Urinary bladder (tissue), 4 donors: Measurements from ENCODE around the gene CDH15. TPM values are rescaled to one million over a fixed set of nuclear protein-coding genes. Genes with fewer than 3 reads are reported as not detected.
"Not testable (repeated sequence)": the region's sequence is repeated elsewhere in the genome, so short reads cannot be mapped to it uniquely, and the experiment has no call there.

Source experiments
- DNase-seq: peaks from one replicate; pipeline ENCODE4 v3.0.0-alpha.2; 2015; ENCODE audit errors: extremely low spot score
- H3K27ac ChIP-seq: one replicate; pipeline ENCODE4 v1.5.1; 2013; ENCODE audit warnings: low read depth, mild to moderate bottlenecking, moderate library complexity
- H3K36me3 ChIP-seq: one replicate; pipeline ENCODE4 v1.6.1; 2013; ENCODE audit warnings: mild to moderate bottlenecking, moderate library complexity; ENCODE audit not compliant: insufficient read depth
- H3K4me1 ChIP-seq: one replicate; pipeline ENCODE4 v1.6.1; 2013; ENCODE audit warnings: mild to moderate bottlenecking, moderate library complexity; ENCODE audit not compliant: insufficient read depth
- H3K4me3 ChIP-seq: one replicate; pipeline ENCODE4 v1.5.1; 2013; ENCODE audit warnings: low read depth, low read length
- WGBS: extraction: QIAGEN DNeasy Blood & Tissue Kit; methylation state at CpG from one replicate; pipeline ENCODE4 v1.1.7; 2013; 5-methylcytosine and 5-hydroxymethylcytosine counted together
- polyA plus RNA-seq: library from polyadenylated mRNA; stranded (reverse); fragments of 200-250 nt; gene quantifications from one replicate; pipeline ENCODE4 v1.2.3, GENCODE V29; 2013
- total RNA-seq: library from RNA; depleted of rRNA; stranded (reverse); fragments of >200 nt; gene quantifications from one replicate; pipeline ENCODE4 v1.2.3, GENCODE V29; 2014
- donor health status: healthy with polysubstance abuse.
- donor health status: healthy.

The CDH15 gene
- total and polyA plus RNA-seq, 2 donors, result 0.05 to 3.7 TPM

DNA sequence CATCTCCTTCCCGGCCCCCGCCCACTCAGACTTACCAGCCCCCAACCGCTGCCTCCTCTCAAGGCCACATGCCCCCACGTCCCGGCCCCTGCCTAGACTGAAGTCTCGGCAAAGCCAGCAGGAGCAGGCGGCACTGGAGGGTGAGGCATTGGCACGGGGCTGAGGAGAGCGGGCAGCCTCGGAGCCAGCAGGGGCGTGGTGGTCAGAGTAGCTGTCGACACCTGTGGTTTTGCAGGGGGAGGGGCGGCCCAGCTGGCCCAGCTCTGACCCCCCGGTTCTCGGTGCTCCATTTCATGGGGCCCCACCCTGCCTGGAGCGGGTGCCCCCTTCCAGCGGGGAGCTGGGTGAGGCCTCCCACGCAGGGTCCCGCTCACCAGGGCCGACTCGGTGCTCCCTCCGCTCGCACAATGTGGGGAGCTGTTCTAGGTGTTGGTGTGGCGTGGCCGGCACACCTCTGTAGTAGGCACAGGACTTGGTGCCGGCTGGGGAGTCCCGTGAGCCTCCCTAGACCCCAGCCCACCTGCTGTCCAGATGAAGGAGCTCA lies 4.7 kb downstream of the CDH15 start:
- Histone ChIP-seq H3K4me1 (no peaks in the 10 kb centered on the region), H3K36me3 (no peaks in the 10 kb centered on the region), H3K4me3 (no peak overlapping the region), H3K27ac (no peak overlapping the region)
- no peak for DNase-seq
- WGBS, result 79% methylated on average over 27 of the region's 27 CpGs

DNA sequence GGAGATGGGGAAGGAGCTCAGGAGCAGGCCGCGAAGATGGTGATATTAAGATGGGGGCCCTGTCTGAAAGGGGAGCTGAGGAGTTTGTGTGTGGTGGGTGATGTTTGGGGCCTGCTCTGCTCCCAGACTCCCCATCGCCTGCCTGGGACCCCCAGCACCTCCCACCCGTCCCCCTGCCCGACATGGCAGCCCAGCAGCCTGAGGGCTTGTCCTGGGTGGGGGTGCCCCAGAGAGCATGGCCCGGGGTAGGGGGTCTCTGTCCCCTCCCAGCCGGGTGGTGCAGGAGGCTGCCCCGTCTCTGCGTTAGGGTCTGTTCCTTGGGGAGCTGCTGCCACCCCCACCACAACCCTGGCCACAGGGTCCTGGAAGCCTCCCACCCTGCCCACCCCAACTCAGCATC lies 5.2 kb downstream of the CDH15 start:
- H3K4me1 ChIP-seq, result no peaks in the 10 kb centered on the region
- H3K27ac ChIP-seq, result no peak overlapping the region
- DNase-seq, result no peak
- H3K4me3 ChIP-seq, result no peak overlapping the region
- no peaks in the 10 kb centered on the region for H3K36me3 ChIP-seq
- WGBS, result 90% methylated on average over 9 of the region's 9 CpGs

DNA sequence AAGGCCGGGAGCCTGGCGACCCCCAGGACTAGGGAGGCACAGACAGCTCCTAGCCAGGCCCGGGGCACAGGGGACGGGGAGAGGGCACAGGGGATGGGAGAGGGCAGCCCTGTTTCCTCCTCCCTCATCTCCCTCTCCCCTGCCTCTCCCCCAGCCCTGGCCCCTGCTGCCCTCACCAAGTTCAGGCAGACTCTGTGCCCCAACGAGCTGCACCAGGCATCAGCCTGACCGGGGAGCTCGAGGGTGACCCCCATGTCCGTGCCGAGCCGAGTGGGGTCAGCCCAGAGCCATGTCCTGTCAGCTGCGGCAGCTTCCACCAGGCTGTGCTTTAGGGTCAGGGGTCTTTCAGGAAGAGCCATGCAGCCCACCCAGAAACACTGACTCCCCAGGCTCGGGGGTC lies 6.0 kb downstream of the CDH15 start:
- no peak overlapping the region for H3K4me3 ChIP-seq
- no peak overlapping the region for H3K27ac ChIP-seq
- H3K36me3 ChIP-seq, result no peaks in the 10 kb centered on the region
- no peak for DNase-seq
- no peaks in the 10 kb centered on the region for H3K4me1 ChIP-seq
- 74% methylated on average over 12 of the region's 12 CpGs for WGBS

DNA sequence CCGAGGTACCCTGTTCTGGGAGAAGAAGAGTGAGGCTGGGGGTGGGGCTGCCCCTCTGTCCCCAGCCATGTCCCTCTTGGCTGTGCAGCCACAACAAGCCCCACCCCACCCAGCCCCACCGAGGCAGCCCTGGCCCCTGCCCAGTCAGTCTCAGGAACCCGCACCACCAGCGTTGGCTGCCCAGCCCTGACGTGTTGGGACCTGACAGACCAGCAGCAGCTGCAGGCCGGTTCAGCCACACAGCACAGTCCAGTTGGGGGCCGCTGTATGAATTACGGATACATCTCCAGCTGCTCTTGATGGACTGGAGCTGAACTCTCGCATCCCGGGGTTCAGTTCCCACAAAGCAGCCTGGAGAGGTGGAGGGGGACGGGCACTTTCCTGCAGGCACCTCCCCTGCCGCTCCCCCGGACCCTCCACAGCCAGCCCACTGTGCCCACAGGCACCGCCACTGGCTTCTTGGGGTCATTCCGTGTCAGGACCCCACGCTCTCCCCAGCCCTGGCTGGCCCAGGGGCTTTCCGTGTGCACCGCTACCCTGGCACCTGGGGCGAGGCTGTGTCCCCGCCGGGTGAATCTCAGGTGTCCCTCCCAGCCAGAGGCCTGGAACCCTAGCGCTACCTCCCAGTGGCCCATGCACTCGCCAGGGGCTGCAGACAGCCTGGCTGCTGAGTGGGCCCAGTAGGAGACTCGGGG lies 7.1 kb downstream of the CDH15 start:
- WGBS, result 73% methylated on average over 24 of the region's 24 CpGs
- no peak overlapping the region for H3K27ac ChIP-seq

DNA sequence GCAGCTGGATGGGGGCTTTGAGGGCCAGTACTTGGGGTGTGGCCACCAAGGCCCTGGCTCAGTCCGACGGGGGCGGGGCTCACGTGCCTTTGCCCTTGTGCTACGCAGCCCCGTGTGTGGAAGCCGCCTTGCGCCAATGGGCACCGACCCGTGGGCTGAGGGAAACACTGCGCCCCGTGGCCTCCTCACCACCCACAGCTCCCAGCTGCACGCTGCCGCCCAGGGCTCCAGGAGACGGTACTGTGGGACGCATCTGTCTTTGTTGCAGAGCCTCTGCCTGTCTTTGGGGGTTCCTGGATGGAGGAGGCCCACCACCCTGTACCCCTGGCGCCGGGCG lies 7.6 kb downstream of the CDH15 start:
- H3K27ac ChIP-seq, result no peak overlapping the region
- no peak overlapping the region for H3K4me3 ChIP-seq
- no peaks in the 10 kb centered on the region for H3K4me1 ChIP-seq
- DNase-seq, result no peak
- H3K36me3 ChIP-seq, result no peaks in the 10 kb centered on the region
- 85% methylated on average over 19 of the region's 19 CpGs for WGBS

More for the DNA sequence above, 7.1 kb downstream of the CDH15 start:
- H3K4me3 ChIP-seq, result no peak overlapping the region
- H3K36me3 ChIP-seq, result no peaks in the 10 kb centered on the region
- H3K4me1 ChIP-seq, result no peaks in the 10 kb centered on the region
- no peak for DNase-seq

DNA sequence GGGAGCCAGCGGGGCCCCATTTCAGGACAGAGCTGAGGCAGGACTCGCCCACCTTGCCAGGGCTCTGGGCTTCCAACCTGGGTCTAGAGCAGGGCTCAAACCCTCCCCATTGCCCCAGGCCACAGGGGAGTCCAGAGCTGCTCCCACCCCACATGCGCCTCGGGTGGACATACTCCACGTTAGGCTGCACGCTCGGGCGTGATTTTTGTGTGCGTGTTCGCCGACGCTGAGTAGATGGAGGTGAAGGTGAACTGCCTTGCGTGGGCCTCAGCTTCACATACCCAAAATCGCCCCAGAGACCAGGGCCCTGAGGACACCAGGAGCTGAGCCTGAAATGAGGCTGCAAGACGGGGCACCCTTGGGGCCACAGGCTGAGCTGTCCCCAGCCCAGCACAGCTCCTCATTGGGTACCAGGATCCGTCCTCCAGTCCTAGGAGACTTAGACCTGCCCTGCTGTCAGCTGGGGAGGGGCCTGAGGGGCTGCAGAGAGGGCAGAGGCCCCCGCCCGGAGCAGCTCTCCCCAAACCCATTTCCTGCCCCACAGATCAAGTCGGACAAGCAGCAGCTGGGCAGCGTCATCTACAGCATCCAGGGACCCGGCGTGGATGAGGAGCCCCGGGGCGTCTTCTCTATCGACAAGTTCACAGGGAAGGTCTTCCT lies 8.2 kb downstream of the CDH15 start:
- no peak overlapping the region for H3K4me3 ChIP-seq
- DNase-seq, result no peak
- no peaks in the 10 kb centered on the region for H3K36me3 ChIP-seq
- 70% methylated on average over 25 of the region's 25 CpGs for WGBS
- no peak overlapping the region for H3K27ac ChIP-seq
- H3K4me1 ChIP-seq, result no peaks in the 10 kb centered on the region

DNA sequence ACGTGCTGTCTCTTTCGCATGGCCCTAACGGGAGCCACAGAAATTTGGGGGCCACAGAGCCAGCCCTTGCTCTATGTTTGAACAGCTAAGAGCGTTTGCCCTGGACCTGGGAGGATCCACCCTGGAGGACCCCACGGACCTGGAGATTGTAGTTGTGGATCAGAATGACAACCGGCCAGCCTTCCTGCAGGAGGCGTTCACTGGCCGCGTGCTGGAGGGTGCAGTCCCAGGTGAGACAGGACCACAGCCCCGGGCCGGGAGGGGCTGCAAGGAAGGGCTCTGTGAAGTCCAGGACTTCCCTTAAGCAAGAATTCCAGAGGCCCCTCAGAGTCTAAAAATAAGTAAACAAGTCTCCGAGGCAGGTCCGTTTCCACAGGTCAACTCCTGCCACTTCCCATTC lies 11.9 kb downstream of the CDH15 start:
- H3K36me3 ChIP-seq, result no peaks in the 10 kb centered on the region
- no peak for DNase-seq
- H3K4me3 ChIP-seq, result no peak overlapping the region
- H3K27ac ChIP-seq, result no peak overlapping the region
- WGBS, result 53% methylated on average over 13 of the region's 13 CpGs
- no peaks in the 10 kb centered on the region for H3K4me1 ChIP-seq

DNA sequence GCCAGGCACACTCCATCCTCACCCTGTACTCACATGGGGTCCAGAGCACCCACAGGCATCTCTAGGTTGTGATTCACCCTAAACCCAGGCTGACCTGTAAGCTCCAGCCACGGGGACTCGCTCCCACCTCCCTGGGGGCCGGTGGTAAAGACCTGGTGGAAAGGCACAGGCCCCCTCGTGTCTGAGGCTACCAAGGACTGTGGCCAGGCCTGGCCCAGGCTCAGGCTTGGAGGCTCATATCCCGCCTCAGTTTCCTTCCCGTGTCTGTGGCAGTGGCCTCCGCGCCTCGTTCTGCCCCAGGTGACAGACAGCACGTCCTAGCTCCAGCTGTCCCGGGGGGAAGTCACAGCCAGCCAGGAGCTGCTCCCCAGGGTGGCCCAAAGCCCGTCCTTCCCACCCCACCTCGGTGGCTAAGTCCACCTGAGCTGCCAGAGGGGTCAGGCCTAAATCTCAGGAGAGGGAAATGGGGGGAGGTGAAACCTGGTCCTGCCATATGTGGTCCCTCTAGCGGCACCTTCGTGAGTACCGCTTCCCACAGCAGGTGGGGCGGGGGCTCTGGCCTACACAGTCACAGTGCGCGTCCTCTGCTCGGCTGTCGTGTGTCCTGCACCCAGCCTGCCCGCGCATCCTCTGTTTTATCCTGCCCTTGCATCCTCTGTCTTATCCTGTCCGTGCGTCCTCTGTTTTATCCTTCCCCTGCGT lies 12.6 kb downstream of the CDH15 start:
- WGBS, result 66% methylated on average over 26 of the region's 26 CpGs
- no peak overlapping the region for H3K27ac ChIP-seq
- no peaks in the 10 kb centered on the region for H3K36me3 ChIP-seq
- H3K4me3 ChIP-seq, result no peak overlapping the region
- no peak for DNase-seq
- no peaks in the 10 kb centered on the region for H3K4me1 ChIP-seq

DNA sequence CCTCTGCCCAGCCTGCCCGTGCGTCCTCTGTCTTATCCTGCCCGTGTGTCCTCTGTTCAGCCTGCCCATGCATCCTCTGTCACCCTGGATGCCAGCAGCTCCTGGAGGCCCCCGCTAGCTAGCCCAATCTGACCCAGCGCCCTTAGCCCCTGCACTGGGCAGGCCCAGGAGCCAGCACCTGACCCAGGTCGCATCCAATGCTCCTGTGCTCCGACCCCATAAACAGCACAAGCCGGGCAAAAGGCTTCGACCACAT lies 13.1 kb downstream of the CDH15 start:
- 77% methylated on average over 9 of the region's 9 CpGs for WGBS
- no peaks in the 10 kb centered on the region for H3K36me3 ChIP-seq
- no peaks in the 10 kb centered on the region for H3K4me1 ChIP-seq
- no peak overlapping the region for H3K27ac ChIP-seq
- no peak for DNase-seq
- no peak overlapping the region for H3K4me3 ChIP-seq

DNA sequence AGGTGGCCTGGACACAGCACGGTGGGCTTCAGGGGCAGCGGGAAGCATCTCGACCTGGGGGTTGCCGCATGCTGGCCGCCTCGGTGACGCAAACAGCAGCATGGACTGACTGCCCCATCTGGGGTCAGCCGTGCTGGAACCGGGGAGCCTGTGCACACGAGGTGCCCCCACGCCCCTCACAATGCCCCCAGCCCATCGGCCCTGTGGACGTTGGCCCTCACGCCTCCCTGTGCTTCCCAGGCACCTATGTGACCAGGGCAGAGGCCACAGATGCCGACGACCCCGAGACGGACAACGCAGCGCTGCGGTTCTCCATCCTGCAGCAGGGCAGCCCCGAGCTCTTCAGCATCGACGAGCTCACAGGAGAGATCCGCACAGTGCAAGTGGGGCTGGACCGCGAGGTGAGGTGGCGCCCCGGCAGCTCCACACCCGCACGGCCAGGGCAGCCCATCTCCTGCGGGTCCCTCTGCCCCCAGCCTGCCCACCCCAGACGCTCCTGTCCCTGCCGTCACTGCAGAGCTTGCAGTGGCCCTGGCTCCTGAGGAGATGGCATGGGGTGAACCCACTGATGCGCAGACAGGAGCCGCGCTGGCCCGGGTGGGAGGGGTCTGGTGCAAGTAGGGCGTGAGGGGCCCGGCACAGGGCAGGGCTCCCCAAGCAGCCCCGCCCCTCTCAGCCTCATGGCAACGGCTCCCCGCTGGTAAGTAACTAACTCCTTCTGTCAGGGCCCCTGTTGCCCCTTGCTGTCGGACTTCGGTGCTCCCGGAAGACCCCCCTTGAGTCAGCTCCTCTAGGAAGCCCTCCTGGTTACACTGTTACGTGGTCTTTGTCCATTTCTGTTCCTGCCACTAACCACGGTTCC lies 13.6 kb downstream of the CDH15 start:
- WGBS, result 74% methylated on average over 48 of the region's 48 CpGs
- H3K36me3 ChIP-seq, result no peaks in the 10 kb centered on the region
- H3K27ac ChIP-seq, result no peak overlapping the region
- H3K4me1 ChIP-seq, result no peaks in the 10 kb centered on the region
- DNase-seq, result no peak
- no peak overlapping the region for H3K4me3 ChIP-seq

DNA sequence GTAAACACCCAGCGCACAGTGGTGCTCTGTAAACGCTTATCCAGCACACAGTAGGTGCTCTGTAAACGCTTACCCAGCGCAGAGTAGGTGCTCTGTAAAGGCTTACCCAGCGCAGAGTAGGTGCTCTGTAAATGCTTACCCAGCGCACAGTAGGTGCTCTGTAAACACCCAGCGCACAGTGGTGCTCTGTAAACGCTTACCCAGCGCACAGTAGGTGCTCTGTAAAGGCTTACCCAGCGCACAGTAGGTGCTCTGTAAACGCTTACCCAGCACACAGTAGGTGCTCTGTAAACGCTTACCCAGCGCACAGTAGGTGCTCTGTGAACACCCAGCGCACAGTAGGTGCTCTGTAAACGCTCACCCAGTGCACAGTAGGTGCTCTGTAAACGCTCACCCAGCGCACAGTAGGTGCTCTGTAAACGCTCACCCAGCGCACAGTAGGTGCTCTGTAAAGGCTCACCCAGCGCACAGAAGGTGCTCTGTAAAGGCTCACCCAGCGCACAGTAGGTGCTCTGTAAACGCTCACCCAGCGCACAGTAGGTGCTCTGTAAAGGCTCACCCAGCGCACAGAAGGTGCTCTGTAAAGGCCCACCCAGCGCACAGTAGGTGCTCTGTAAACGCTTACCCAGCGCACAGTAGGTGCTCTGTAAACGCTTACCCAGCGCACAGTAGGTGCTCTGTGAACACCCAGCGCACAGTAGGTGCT lies 14.5 kb downstream of the CDH15 start:
- not testable (repeated sequence) for H3K4me3 ChIP-seq, DNase-seq, H3K27ac ChIP-seq, H3K36me3 ChIP-seq, H3K4me1 ChIP-seq
- WGBS, result 96% methylated on average over 30 of the region's 30 CpGs

DNA sequence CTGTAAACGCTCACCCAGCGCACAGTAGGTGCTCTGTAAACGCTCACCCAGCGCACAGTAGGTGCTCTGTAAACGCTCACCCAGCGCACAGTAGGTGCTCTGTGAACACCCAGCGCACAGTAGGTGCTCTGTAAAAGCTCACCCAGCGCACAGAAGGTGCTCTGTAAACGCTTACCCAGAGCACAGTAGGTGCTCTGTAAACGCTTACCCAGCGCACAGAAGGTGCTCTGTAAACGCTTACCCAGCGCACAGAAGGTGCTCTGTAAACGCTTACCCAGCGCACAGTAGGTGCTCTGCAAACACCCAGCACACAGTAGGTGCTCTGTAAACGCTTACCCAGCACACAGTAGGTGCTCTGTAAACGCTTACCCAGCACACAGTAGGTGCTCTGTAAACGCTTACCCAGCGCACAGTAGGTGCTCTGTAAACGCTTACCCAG lies 15.1 kb downstream of the CDH15 start:
- DNase-seq, H3K36me3 ChIP-seq, H3K4me1 ChIP-seq, H3K27ac ChIP-seq, H3K4me3 ChIP-seq: not testable (repeated sequence)
- 92% methylated on average over 20 of the region's 20 CpGs for WGBS
